Mammary epithelial cell (primary cell): ENCODE results near the gene PTCRA.

Source experiments
- EZH2 ChIP-seq: IDR thresholded peaks from 2 replicates; pipeline ENCODE4 v1.6.1; 2012; ENCODE audit warnings: low read length, inconsistent platforms, borderline replicate concordance
- TF ChIP-seq, protein P1 (sequence below), 2 donors: IDR thresholded peaks in 1 of 2; conservative IDR thresholded peaks in 1 of 2; 2 replicates each; pipeline ENCODE4 v1.5.1; 2011 to 2012; ENCODE audit warnings: inconsistent platforms in 2 of 2, low read length in 2 of 2, mild to moderate bottlenecking in 2 of 2, control low read depth in 1 of 2, low read depth in 1 of 2; ENCODE audit not compliant: insufficient read depth in 1 of 2; ENCODE audit errors: extremely low read depth in 1 of 2

DNA sequence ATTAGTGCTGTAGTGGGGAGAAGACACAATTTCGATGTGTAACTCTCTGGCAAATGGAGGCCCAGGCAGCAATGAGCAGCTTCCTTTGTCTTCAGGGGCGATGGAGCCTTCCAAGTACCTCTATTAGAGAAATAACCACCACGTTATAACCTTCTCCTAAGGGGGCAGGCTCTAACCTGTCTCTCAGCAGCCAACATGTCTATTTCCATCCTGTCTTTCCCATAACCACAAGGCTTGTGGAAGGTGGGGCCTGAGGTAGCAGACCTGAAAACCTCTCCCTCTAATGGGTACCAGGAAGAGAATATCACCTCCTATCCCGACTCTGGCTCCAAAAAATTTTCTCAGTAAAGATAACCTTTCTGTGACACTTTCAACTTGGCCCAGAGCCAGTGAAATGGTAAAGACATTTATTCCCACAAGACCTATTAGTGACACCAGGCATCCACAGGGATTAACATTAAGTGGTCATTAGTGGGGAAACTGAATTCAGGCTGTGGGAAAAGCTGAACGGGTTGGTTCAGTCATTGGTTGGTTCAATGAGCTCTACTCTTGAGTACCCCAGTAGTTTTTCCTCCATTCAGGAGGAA is 59.2 kb downstream of the PTCRA start:
- TF ChIP-seq, protein P1, sequence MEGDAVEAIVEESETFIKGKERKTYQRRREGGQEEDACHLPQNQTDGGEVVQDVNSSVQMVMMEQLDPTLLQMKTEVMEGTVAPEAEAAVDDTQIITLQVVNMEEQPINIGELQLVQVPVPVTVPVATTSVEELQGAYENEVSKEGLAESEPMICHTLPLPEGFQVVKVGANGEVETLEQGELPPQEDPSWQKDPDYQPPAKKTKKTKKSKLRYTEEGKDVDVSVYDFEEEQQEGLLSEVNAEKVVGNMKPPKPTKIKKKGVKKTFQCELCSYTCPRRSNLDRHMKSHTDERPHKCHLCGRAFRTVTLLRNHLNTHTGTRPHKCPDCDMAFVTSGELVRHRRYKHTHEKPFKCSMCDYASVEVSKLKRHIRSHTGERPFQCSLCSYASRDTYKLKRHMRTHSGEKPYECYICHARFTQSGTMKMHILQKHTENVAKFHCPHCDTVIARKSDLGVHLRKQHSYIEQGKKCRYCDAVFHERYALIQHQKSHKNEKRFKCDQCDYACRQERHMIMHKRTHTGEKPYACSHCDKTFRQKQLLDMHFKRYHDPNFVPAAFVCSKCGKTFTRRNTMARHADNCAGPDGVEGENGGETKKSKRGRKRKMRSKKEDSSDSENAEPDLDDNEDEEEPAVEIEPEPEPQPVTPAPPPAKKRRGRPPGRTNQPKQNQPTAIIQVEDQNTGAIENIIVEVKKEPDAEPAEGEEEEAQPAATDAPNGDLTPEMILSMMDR (conservative IDR thresholded peaks at IDR 0.05 in 1 of 2, IDR thresholded peaks at IDR 0.05 in 1 of 2; ENCODE audit: extremely low read depth in 1 of 2, insufficient read depth in 1 of 2, low read depth in 1 of 2, low read length in 2 of 2), result no peak
- TF ChIP-seq EZH2, result no peak
